ENCODE measurements around the gene AKNAD1. TPM values are rescaled to one million over a fixed set of nuclear protein-coding genes. Genes with fewer than 3 reads are reported as not detected.

AKNAD1 gene
- total and polyA plus RNA-seq, 2 of the 8 experiments (the other 6 are each of a cell fraction or from before 2014, with no cell fraction given), result not detected

DNA sequence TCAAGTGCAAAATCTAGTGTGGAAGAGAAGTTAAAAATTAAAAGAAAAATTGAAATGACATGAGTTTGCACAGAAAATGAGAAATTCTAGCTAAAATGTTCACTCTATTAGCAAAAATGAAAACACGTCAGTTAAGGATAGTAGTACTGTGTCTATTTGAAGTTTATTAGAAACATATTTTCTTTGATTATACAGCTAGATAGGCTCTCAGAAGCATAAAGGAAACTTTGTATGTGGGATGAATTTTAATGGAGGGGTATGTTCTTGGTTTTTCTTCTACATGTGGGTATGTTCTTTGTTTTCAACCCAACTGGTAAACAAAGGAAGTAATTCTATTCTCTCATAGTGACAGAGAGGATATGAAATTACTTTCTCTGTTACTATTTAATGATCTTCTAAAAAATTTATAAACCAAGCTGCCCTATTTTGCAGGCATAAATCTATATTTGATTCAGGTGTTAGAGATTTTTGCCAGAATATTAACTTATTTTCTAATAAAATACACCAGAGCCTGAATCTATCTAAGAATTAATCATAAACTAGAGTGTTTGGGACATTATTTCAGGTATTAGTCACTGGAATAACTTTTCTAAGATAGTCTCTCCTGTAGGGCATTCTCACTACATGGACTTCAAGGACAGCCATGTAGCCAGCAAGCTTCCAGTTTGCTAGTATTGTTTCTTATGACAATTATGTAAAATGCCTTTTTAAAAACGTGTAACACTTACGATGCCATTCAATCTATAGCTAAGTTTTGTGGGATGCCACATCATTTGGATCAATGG, 35.7 kb upstream of the AKNAD1 start:
- no peaks in the 10 kb centered on the region for H3K79me1 ChIP-seq (ENCODE audit: low read depth, low read length)
- H4K91ac ChIP-seq (replicated peaks; ENCODE audit: insufficient read length, low read length), result no peak overlapping the region
- H3K27ac ChIP-seq (ENCODE audit: low read depth, low read length), result no peak overlapping the region
- no peaks in the 10 kb centered on the region for H3K23me2 ChIP-seq (ENCODE audit: low read depth, low read length)
- 88% methylated on average over 3 of the region's 3 CpGs; no CpG with 5 or more reads in 1 of the 2 experiments for WGBS, 2 experiments (ENCODE audit: extremely low coverage in 1 of 2, insufficient coverage in 1 of 2, insufficient read length in 1 of 2, insufficient replicate concordance in 2 of 2, low coverage in 1 of 2, low lambda C conversion rate in 2 of 2, missing lambda C conversion rate in 1 of 2)
- DNase-seq (ENCODE audit: low read depth in 1 of 2, low spot score in 2 of 2), result no peak
- no peak overlapping the region for H3K14ac ChIP-seq (ENCODE audit: insufficient read length)
- no peaks in the 10 kb centered on the region for H3K36me3 ChIP-seq (ENCODE audit: control insufficient read depth in 2 of 4, insufficient read depth in 4 of 4, low read length in 3 of 4)
- no peak overlapping the region for H2BK20ac ChIP-seq (ENCODE audit: low read length)
- H3K9ac ChIP-seq (replicated peaks in 1 of 4; ENCODE audit: extremely low read depth in 1 of 4, low read depth in 3 of 4, low read length in 3 of 4), result no peak overlapping the region
- no peaks in the 10 kb centered on the region for H3K4me1 ChIP-seq (replicated peaks in 1 of 4; ENCODE audit: control insufficient read depth in 3 of 4, insufficient read depth in 4 of 4, low read length in 3 of 4)
- H2BK120ac ChIP-seq (replicated peaks; ENCODE audit: low read depth, low read length), result no peak overlapping the region
- no peak overlapping the region for H2AFZ ChIP-seq (ENCODE audit: low read length)
- H2BK5ac ChIP-seq (ENCODE audit: low read depth, low read length), result no peak overlapping the region
- CTCF ChIA-PET (ENCODE audit: partially characterized antibody), result interaction anchor here (0.9 to 2.8 kb wide), 3 partner anchors 9 to 76 kb away, joined by 3 to 18 read pairs (median 3); no protein-coding TSS in a partner anchor
- H3K23ac ChIP-seq (ENCODE audit: insufficient read length), result no peak overlapping the region
- no peaks in the 10 kb centered on the region for H3K9me3 ChIP-seq (ENCODE audit: insufficient read depth in 2 of 2, low read depth in 1 of 2, low read length in 1 of 2)
- FAIRE-seq, result no peak
- POLR2A ChIA-PET (ENCODE audit: partially characterized antibody), result no interaction called here
- H2BK15ac ChIP-seq (ENCODE audit: low read length), result no peak overlapping the region
- no peaks in the 10 kb centered on the region for H4K20me1 ChIP-seq (replicated peaks in 1 of 2; ENCODE audit: control insufficient read depth in 1 of 2, insufficient read depth in 2 of 2, low read length in 2 of 2)
- no peak overlapping the region for H2BK12ac ChIP-seq (ENCODE audit: low read depth, low read length)
- H3K4me2 ChIP-seq (ENCODE audit: insufficient read depth in 1 of 2, low read depth in 2 of 2, low read length in 2 of 2), result no peak overlapping the region
- no peak overlapping the region for H3K4me3 ChIP-seq (ENCODE audit: extremely low read depth in 1 of 4, insufficient read depth in 2 of 4, low read depth in 3 of 4, low read length in 4 of 4)
- H3K79me2 ChIP-seq (ENCODE audit: control insufficient read depth in 1 of 2, insufficient read depth in 2 of 2, low read length in 2 of 2), result no peaks in the 10 kb centered on the region
- no peak overlapping the region for H4K8ac ChIP-seq (ENCODE audit: extremely low read depth, insufficient read depth, low read length)
- no peak overlapping the region for H2AK5ac ChIP-seq (ENCODE audit: low read depth, low read length)
- H3K27me3 ChIP-seq (replicated peaks in 1 of 4; ENCODE audit: control insufficient read depth in 3 of 4, extremely low read depth in 1 of 4, insufficient read depth in 3 of 4, low read length in 3 of 4), result no peaks in the 10 kb centered on the region
- H4K5ac ChIP-seq (ENCODE audit: insufficient read length, low read depth, low read length), result no peak overlapping the region
- no peak overlapping the region for H3K4ac ChIP-seq (replicated peaks; ENCODE audit: insufficient read length, low read depth, low read length)
- no peak overlapping the region for H3K18ac ChIP-seq (ENCODE audit: extremely low read depth, low read length)
- no peak overlapping the region for H3K56ac ChIP-seq (replicated peaks; ENCODE audit: insufficient read length, low read depth, low read length)
- no peak for TF ChIP-seq SIRT6 (IDR thresholded peaks at IDR 0.05; ENCODE audit: low read length)
